ENCODE measurements around the gene ITGA2.

DNA sequence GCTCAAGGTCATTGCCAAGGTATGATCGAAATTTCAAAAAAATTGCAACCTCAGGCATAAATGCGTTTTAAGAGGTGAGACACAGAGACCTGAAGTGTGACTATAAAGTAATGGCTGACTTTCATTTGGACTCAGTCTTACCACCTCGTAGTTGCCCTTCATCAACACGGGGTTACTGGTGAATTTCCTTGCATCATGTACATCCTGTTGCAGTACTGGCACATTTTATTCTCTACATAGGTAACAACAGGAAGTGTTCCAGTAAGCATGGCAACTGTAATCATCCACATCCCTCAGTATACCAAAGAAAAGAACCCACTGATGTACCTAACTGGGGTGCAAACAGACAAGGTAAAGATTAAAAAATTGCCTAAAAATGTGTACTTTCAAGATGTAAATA lies 91.1 kb downstream of the ITGA2 start:
- TF ChIP-seq CTCF (IDR thresholded peaks at IDR 0.05; ENCODE audit: insufficient read depth, low read length): no peak
- no peak for TF ChIP-seq POLR2AphosphoS5 (IDR thresholded peaks at IDR 0.05; ENCODE audit: low read depth)
